H1 (cell line): ENCODE results near the gene TPSAB1. TPM values are rescaled to one million over a fixed set of nuclear protein-coding genes. Genes with fewer than 3 reads are reported as not detected.

Experiments
- CTCF ChIA-PET: fragments of 300-600 bp; sonication (Branson Sonifier 250); formaldehyde crosslinking; loops from one replicate; lab custom pipeline; 2021; ENCODE audit not compliant: partially characterized antibody; lab: Charles Lee
- POLR2A ChIA-PET: fragments of 300-600 bp; sonication (Branson Sonifier 250); formaldehyde crosslinking; loops from one replicate; lab custom pipeline; 2021; ENCODE audit warnings: inconsistent platforms; ENCODE audit not compliant: partially characterized antibody; lab: Charles Lee
- DNase-seq, 2 experiments: peaks; one replicate each; pipeline versions ENCODE4 v3.0.0 to v3.0.0-alpha.2; 2010 to 2022; ENCODE audit warnings: low spot score in 2 of 2, low read depth in 1 of 2, mixed read lengths in 1 of 2
- FAIRE-seq: peaks from 2 replicates; lab custom pipeline; 2011; peaks lifted over from hg19 to GRCh38; lab: Jason Lieb, UNC
- H2AFZ ChIP-seq: 2 replicates; pipeline ENCODE4 v1.8.1; 2012; ENCODE audit warnings: low read length, inconsistent platforms
- H2AK5ac ChIP-seq: 2 replicates; pipeline ENCODE4 v1.6.1; 2013; ENCODE audit warnings: low read depth, low read length
- H2BK120ac ChIP-seq: replicated peaks from 2 replicates; pipeline ENCODE3; 2013; ENCODE audit warnings: low read depth, low read length, inconsistent platforms
- H2BK12ac ChIP-seq: 2 replicates; pipeline ENCODE4 v1.6.1; 2013; ENCODE audit warnings: low read depth, low read length
- H2BK15ac ChIP-seq: 2 replicates; pipeline ENCODE4 v1.6.1; 2013; ENCODE audit warnings: low read length
- H2BK20ac ChIP-seq: 2 replicates; pipeline ENCODE4 v1.6.1; 2013; ENCODE audit warnings: low read length
- H2BK5ac ChIP-seq: 2 replicates; pipeline ENCODE4 v1.6.1; 2013; ENCODE audit warnings: low read depth, low read length
- H3K14ac ChIP-seq: 2 replicates; pipeline ENCODE4 v1.6.1; 2013; ENCODE audit warnings: inconsistent platforms; ENCODE audit not compliant: insufficient read length
- H3K18ac ChIP-seq: 2 replicates; pipeline ENCODE4 v1.6.1; 2013; ENCODE audit warnings: low read length; ENCODE audit errors: extremely low read depth
- H3K23ac ChIP-seq: 2 replicates; pipeline ENCODE4 v1.6.1; 2013; ENCODE audit warnings: inconsistent platforms; ENCODE audit not compliant: insufficient read length
- H3K23me2 ChIP-seq: 2 replicates; pipeline ENCODE4 v1.6.1; 2013; ENCODE audit warnings: low read depth, low read length
- H3K27ac ChIP-seq: 2 replicates; pipeline ENCODE4 v1.6.1; 2011; ENCODE audit warnings: low read depth, low read length, inconsistent platforms
- H3K27me3 ChIP-seq, 4 experiments: replicated peaks in 1 of 4; 1 replicate in 1 of 4; 2 replicates in 3 of 4; pipeline versions ENCODE4 v1.6.1 to v1.8.1; 2011 to 2013; ENCODE audit warnings: low read length in 3 of 4, mild to moderate bottlenecking in 3 of 4, inconsistent platforms in 2 of 4, mixed read lengths in 2 of 4, moderate library complexity in 1 of 4; ENCODE audit not compliant: control insufficient read depth in 3 of 4, insufficient read depth in 3 of 4; ENCODE audit errors: extremely low read depth in 1 of 4
- H3K36me3 ChIP-seq, 4 experiments: 2 replicates each; pipeline versions ENCODE4 v1.6.1 to v1.8.1; 2011 to 2013; ENCODE audit warnings: mild to moderate bottlenecking in 4 of 4, low read length in 3 of 4, moderate library complexity in 2 of 4, control low read depth in 1 of 4, inconsistent platforms in 1 of 4; ENCODE audit not compliant: insufficient read depth in 4 of 4, control insufficient read depth in 2 of 4
- H3K4ac ChIP-seq: replicated peaks from 2 replicates; pipeline ENCODE3; 2013; ENCODE audit warnings: low read length, low read depth, mixed read lengths, inconsistent platforms; ENCODE audit not compliant: insufficient read length
- H3K4me1 ChIP-seq, 4 experiments: replicated peaks in 1 of 4; 1 replicate in 1 of 4; 2 replicates in 3 of 4; pipeline versions ENCODE4 v1.6.1 to v1.8.1; 2011 to 2013; ENCODE audit warnings: low read length in 3 of 4, inconsistent platforms in 2 of 4, mixed read lengths in 1 of 4; ENCODE audit not compliant: insufficient read depth in 4 of 4, control insufficient read depth in 3 of 4
- H3K4me2 ChIP-seq, 2 experiments: 2 replicates each; pipeline versions ENCODE4 v1.6.1 to v1.8.1; 2011 to 2013; ENCODE audit warnings: low read depth in 2 of 2, low read length in 2 of 2, control low read depth in 1 of 2, inconsistent platforms in 1 of 2, mild to moderate bottlenecking in 1 of 2; ENCODE audit not compliant: insufficient read depth in 1 of 2
- H3K4me3 ChIP-seq, 4 experiments: fragments of 200-600, 300-600 bp in 1 of 4; sonication (generic), shearing (Covaris generic), sonication (Bioruptor Twin) in 1 of 4; 2 replicates each; pipeline versions ENCODE4 v1.5.1 to v1.8.1; 2011 to 2016; ENCODE audit warnings: low read length in 4 of 4, low read depth in 3 of 4, control low read depth in 2 of 4, inconsistent platforms in 2 of 4, mild to moderate bottlenecking in 2 of 4, mixed read lengths in 1 of 4, moderate library complexity in 1 of 4; ENCODE audit not compliant: insufficient read depth in 2 of 4; ENCODE audit errors: extremely low read depth in 1 of 4
- H3K56ac ChIP-seq: replicated peaks from 2 replicates; pipeline ENCODE3; 2013; ENCODE audit warnings: low read depth, mild to moderate bottlenecking, mixed read lengths, low read length, inconsistent platforms; ENCODE audit not compliant: insufficient read length
- H3K79me1 ChIP-seq: 2 replicates; pipeline ENCODE4 v1.6.1; 2013; ENCODE audit warnings: low read depth, low read length, control low read depth
- H3K79me2 ChIP-seq, 2 experiments: 2 replicates each; pipeline versions ENCODE4 v1.6.1 to v1.8.1; 2012 to 2013; ENCODE audit warnings: low read length in 2 of 2, mild to moderate bottlenecking in 2 of 2, inconsistent platforms in 1 of 2; ENCODE audit not compliant: insufficient read depth in 2 of 2, control insufficient read depth in 1 of 2
- H3K9ac ChIP-seq, 4 experiments: replicated peaks in 1 of 4; 1 replicate in 1 of 4; 2 replicates in 3 of 4; pipeline versions ENCODE4 v1.6.1 to v1.8.1; 2011 to 2013; ENCODE audit warnings: low read depth in 3 of 4, low read length in 3 of 4, control low read depth in 2 of 4, mild to moderate bottlenecking in 2 of 4, moderate library complexity in 2 of 4, inconsistent platforms in 1 of 4; ENCODE audit errors: extremely low read depth in 1 of 4
- H3K9me3 ChIP-seq, 2 experiments: 2 replicates each; pipeline versions ENCODE4 v1.6.1 to v1.8.1; 2012 to 2013; ENCODE audit warnings: mild to moderate bottlenecking in 2 of 2, moderate library complexity in 2 of 2, control low read depth in 1 of 2, inconsistent platforms in 1 of 2, low read depth in 1 of 2, low read length in 1 of 2, mixed read lengths in 1 of 2; ENCODE audit not compliant: insufficient read depth in 2 of 2
- H4K20me1 ChIP-seq, 2 experiments: replicated peaks in 1 of 2; 2 replicates each; pipeline versions ENCODE3 to v1.8.1; 2011 to 2013; ENCODE audit warnings: inconsistent platforms in 2 of 2, low read length in 2 of 2, mild to moderate bottlenecking in 1 of 2; ENCODE audit not compliant: insufficient read depth in 2 of 2, control insufficient read depth in 1 of 2
- H4K5ac ChIP-seq: 2 replicates; pipeline ENCODE4 v1.6.1; 2013; ENCODE audit warnings: low read length, low read depth, mixed read lengths, inconsistent platforms; ENCODE audit not compliant: insufficient read length
- H4K8ac ChIP-seq: 2 replicates; pipeline ENCODE4 v1.8.0; 2013; ENCODE audit warnings: mild to moderate bottlenecking, moderate library complexity, low read length, inconsistent platforms; ENCODE audit not compliant: insufficient read depth; ENCODE audit errors: extremely low read depth
- H4K91ac ChIP-seq: replicated peaks from 2 replicates; pipeline ENCODE3; 2013; ENCODE audit warnings: low read length, mixed read lengths, inconsistent platforms; ENCODE audit not compliant: insufficient read length
- KDM4A ChIP-seq: IDR thresholded peaks from one replicate; pipeline ENCODE4 v1.7.1; 2012; ENCODE audit warnings: low read depth, mild to moderate bottlenecking, moderate library complexity, low read length, inconsistent platforms; ENCODE audit not compliant: severe bottlenecking
- RNF2 ChIP-seq: fragments of 200-900, 300-1000 bp; sonication (generic); IDR thresholded peaks from 2 replicates; pipeline ENCODE4 v1.7.1; 2016; ENCODE audit warnings: borderline replicate concordance, low read depth, mild to moderate bottlenecking, antibody characterized with exemption, low read length; ENCODE audit not compliant: poor library complexity, severe bottlenecking; ENCODE audit errors: missing control alignments
- RXRA ChIP-seq: IDR thresholded peaks from 2 replicates; pipeline ENCODE4 v1.6.1; 2011; ENCODE audit warnings: low read depth, mild to moderate bottlenecking, low read length, moderate library complexity; ENCODE audit not compliant: insufficient read depth
- SAP30 ChIP-seq: fragments of 300-600 bp; sonication (generic); IDR thresholded peaks from 2 replicates; pipeline ENCODE4 v1.7.1; 2012; ENCODE audit warnings: low read length, moderate library complexity, mild to moderate bottlenecking, inconsistent platforms; ENCODE audit not compliant: insufficient read depth, insufficient replicate concordance
- SIRT6 ChIP-seq: IDR thresholded peaks from one replicate; pipeline ENCODE4 v1.7.1; 2012; ENCODE audit warnings: low read length, inconsistent platforms
- WGBS, 2 experiments: shearing (Covaris generic) in 1 of 2; methylation state at CpG; one replicate each; pipeline versions ENCODE4 v1.1.6 to v1.1.7; 2013 to 2015; ENCODE audit warnings: low lambda C conversion rate in 2 of 2, mixed read lengths in 2 of 2, inconsistent platforms in 1 of 2, low coverage in 1 of 2, missing lambda C conversion rate in 1 of 2; ENCODE audit not compliant: insufficient replicate concordance in 2 of 2, insufficient coverage in 1 of 2, insufficient read length in 1 of 2; ENCODE audit errors: extremely low coverage in 1 of 2, missing lambda C conversion rate in 1 of 2; 5-methylcytosine and 5-hydroxymethylcytosine counted together
- polyA plus RNA-seq, 7 experiments: library from polyadenylated mRNA; depleted of rRNA in 3 of 7; stranded (reverse) in 5 of 7; unstranded in 2 of 7; fragments of >200 nt in 5 of 7; fragments of 200-250 nt in 2 of 7; gene quantifications; 1 replicate in 5 of 7; 2 replicates in 1 of 7; 4 replicates in 1 of 7; pipeline versions ENCODE4 v1.2.1 to v1.2.3, GENCODE V29; 2011 to 2013; ENCODE audit warnings: missing spikeins in 2 of 7, mixed read lengths in 2 of 7
- total RNA-seq: library from RNA; stranded (reverse); fragmentation: NEBNext Ultra II Directional; extraction: Animal tissue kit (Norgen Biotek cat#: 25700); gene quantifications from 2 replicates; pipeline ENCODE4 v1.2.1, GENCODE V29; 2021

The TPSAB1 gene
- total and polyA plus RNA-seq, 2 of the 8 experiments (the other 6 are each of a cell fraction or from before 2014, with no cell fraction given): 0.09 TPM; not detected in 1

DNA sequence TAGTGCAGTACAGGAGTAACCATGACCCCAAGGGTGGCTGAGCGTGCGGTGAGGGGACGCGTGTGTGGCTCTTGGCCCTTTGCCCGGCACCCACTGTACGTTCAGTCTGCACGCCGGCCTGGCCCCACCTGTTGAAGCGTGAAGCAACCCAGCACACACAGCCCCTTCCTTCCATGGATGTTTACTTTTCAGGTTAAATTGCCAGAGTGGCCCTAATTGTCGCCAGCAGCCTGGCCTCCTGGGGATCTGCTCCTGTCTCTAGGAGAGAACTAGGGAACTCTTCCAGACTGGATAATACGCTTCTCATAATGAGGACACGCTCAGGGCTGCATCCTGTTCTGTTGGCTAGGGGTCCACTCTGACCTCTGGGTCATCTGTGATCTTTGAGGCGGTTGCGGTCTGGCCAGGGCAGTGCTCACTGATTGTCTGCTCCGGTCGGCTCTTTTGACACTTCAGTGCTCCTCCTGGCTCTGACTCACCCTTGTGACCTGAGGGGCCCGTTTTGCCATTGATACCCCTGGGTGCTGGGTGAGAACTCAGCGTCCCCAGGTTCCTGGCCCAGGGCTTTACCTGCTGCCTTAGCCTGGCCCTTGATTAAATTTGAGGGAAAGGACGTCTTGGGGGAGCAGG lies 43.2 kb upstream of the TPSAB1 start:
- Histone ChIP-seq H3K36me3 (peaks cover 0 to 16% (median 3%) of the 10 kb centered on the region in 4 experiments; a peak in 4 of 8 replicates), H3K9me3 (no peaks in the 10 kb centered on the region), H3K79me2 (no peaks in the 10 kb centered on the region), H3K4ac (no peak overlapping the region), H2BK20ac (no peak overlapping the region), H4K8ac (no peak overlapping the region), H2BK12ac (no peak overlapping the region), H3K4me3 (no peak overlapping the region), H3K23me2 (no peaks in the 10 kb centered on the region), H4K5ac (no peak overlapping the region), H2AFZ (no peak overlapping the region), H3K27me3 (no peaks in the 10 kb centered on the region), H3K9ac (no peak overlapping the region), H3K18ac (no peak overlapping the region), H3K27ac (no peak overlapping the region), H3K79me1 (no peaks in the 10 kb centered on the region; the same call in 1 of the 2 replicates), H3K14ac (no peak overlapping the region)
- CTCF ChIA-PET: interaction anchor here (1.3 to 1.9 kb wide), 3 partner anchors 15 to 96 kb away, joined by 4 to 16 read pairs (median 6); no protein-coding TSS in a partner anchor
- DNase-seq (no peak), FAIRE-seq (no peak)
- no peak for TF ChIP-seq KDM4A
- no peak for TF ChIP-seq SIRT6
- TF ChIP-seq RNF2: no peak
- no peak for TF ChIP-seq SAP30
- TF ChIP-seq RXRA: no peak
- TF ChIP-seq, all 59 proteins: peak for 0
- no peak overlapping the region for H2BK120ac ChIP-seq
- WGBS, 2 experiments: 91% methylated on average over 19 of the region's 19 CpGs; no CpG with 5 or more reads in 1 of the 2 experiments
- no peak overlapping the region for H2BK5ac ChIP-seq
- no peak overlapping the region for H3K56ac ChIP-seq
- no peak overlapping the region for H4K91ac ChIP-seq
- peaks cover 0 to 9% (median 2%) of the 10 kb centered on the region in 4 experiments; a peak in 4 of 7 replicates for H3K4me1 ChIP-seq
- H4K20me1 ChIP-seq: peaks cover 11 to 39% of the 10 kb centered on the region in 2 experiments
- H2BK15ac ChIP-seq: no peak overlapping the region
- no peak overlapping the region for H3K4me2 ChIP-seq
- H3K23ac ChIP-seq: no peak overlapping the region
- no peak overlapping the region for H2AK5ac ChIP-seq
- POLR2A ChIA-PET: no interaction called here
